NT2/D1 (cell line): Measurements from ENCODE around the gene TBC1D5.

Experiments
- SUZ12 ChIP-seq: IDR thresholded peaks from 2 replicates; pipeline ENCODE4 v1.6.1; 2011; ENCODE audit not compliant: insufficient read length, insufficient read depth; ENCODE audit errors: extremely low read depth
- ZNF274 ChIP-seq: IDR thresholded peaks from 2 replicates; pipeline ENCODE4 v1.6.1; 2011; ENCODE audit warnings: mild to moderate bottlenecking, low read depth, low read length

DNA sequence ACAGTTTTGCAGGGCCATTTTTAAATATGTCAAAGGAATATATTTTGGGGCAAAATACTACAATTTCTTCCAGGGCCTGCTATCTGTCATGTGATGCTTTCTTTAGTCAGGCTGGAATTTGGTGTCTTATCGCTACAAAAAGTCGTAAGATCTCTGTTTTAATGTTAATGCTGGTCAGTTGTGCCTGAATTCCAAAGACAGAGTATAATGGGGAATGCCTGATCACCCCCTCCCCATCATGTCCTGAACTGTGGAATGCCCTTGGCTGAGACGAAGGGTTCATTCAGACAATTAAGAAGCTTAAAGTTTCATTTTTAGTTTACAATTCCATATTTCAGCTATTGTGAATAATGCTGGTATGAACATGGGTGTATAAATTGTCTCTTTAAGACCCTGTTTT lies 203.0 kb downstream of the TBC1D5 start:
- TF ChIP-seq ZNF274 (no peak), SUZ12 (no peak)
